PC-3 (cell line): ENCODE results near the gene C1QC. TPM values are rescaled to one million over a fixed set of nuclear protein-coding genes. Genes with fewer than 3 reads are reported as not detected.

ENCODE experiments used
- ATAC-seq: fragments of 200-7000 bp; cut with Tn5 transposase; 2 replicates; pipeline ENCODE4 v1.9.1; 2020; ENCODE audit warnings: mild to moderate bottlenecking, moderate library complexity
- BruUV-seq: library from RNA; stranded (reverse); fragments of 400-500 nt; replicated peaks from 2 replicates; lab custom pipeline; 2021; lab: Mats Ljungman, UMichigan
- CTCF ChIA-PET: fragments of 300-600 bp; sonication (Branson Sonifier 250); formaldehyde crosslinking; loops from one replicate; lab custom pipeline; 2022; ENCODE audit warnings: antibody characterized with exemption; lab: Charles Lee
- POLR2A ChIA-PET: fragments of 300-600 bp; sonication (Branson Sonifier 250); formaldehyde crosslinking; loops from one replicate; lab custom pipeline; 2022; ENCODE audit warnings: antibody characterized with exemption; ENCODE audit not compliant: unreplicated experiment; lab: Charles Lee
- DNase-seq: peaks from one replicate; pipeline ENCODE4 v3.0.0-alpha.2; 2015
- H2AFZ ChIP-seq: fragments of 300-600 bp; sonication (generic); 2 replicates; pipeline ENCODE4 v1.6.0; 2016; ENCODE audit warnings: antibody characterized with exemption, low read length
- H3F3A ChIP-seq: fragments of 300-600 bp; sonication (generic); one replicate; pipeline ENCODE4 v1.6.0; 2017; ENCODE audit warnings: antibody characterized with exemption, low read length, control low read depth, mild to moderate bottlenecking; ENCODE audit not compliant: unreplicated experiment
- H3K27ac ChIP-seq: fragments of 300-600 bp; sonication (generic); 2 replicates; pipeline ENCODE4 v1.5.1; 2016; ENCODE audit warnings: mild to moderate bottlenecking, low read length
- H3K27me3 ChIP-seq: fragments of 300-600 bp; sonication (generic); 2 replicates; pipeline ENCODE4 v1.6.1; 2016; ENCODE audit warnings: low read length, mixed read lengths
- H3K36me3 ChIP-seq: fragments of 300-600 bp; sonication (generic); 2 replicates; pipeline ENCODE4 v1.6.1; 2016; ENCODE audit warnings: low read depth, mixed run types, low read length, mixed read lengths
- H3K4me1 ChIP-seq: fragments of 300-600 bp; sonication (generic); 2 replicates; pipeline ENCODE4 v1.5.1; 2016; ENCODE audit warnings: low read length; ENCODE audit not compliant: insufficient read depth
- H3K4me2 ChIP-seq: fragments of 300-600 bp; sonication (generic); 2 replicates; pipeline ENCODE4 v1.6.0; 2016; ENCODE audit warnings: low read length
- H3K4me3 ChIP-seq: fragments of 300-600 bp; sonication (generic); 2 replicates; pipeline ENCODE4 v1.5.1; 2016; ENCODE audit warnings: mild to moderate bottlenecking, low read length, mixed read lengths
- H3K79me2 ChIP-seq: fragments of 300-600 bp; sonication (generic); 2 replicates; pipeline ENCODE4 v1.6.1; 2017; ENCODE audit warnings: low read length, mixed read lengths
- H3K9ac ChIP-seq: fragments of 300-600 bp; sonication (generic); 2 replicates; pipeline ENCODE4 v1.6.0; 2016; ENCODE audit warnings: mild to moderate bottlenecking, low read length
- H3K9me2 ChIP-seq: fragments of 300-600 bp; sonication (generic); replicated peaks from 2 replicates; pipeline ENCODE4 v1.6.1; 2016; ENCODE audit warnings: mixed run types, low read length, mixed read lengths
- H3K9me3 ChIP-seq: fragments of 300-600 bp; sonication (generic); 2 replicates; pipeline ENCODE4 v1.6.1; 2016; ENCODE audit warnings: low read length, mixed read lengths
- H4K20me1 ChIP-seq: fragments of 300-600 bp; sonication (generic); 2 replicates; pipeline ENCODE4 v1.6.1; 2016; ENCODE audit warnings: low read length, mixed read lengths
- EZH2 ChIP-seq: fragments of 300-600 bp; sonication (generic); IDR thresholded peaks from one replicate; pipeline ENCODE4 v1.6.1; 2017; ENCODE audit warnings: antibody characterized with exemption, mild to moderate bottlenecking, low read length; ENCODE audit not compliant: unreplicated experiment
- EZH2phosphoT487 ChIP-seq: fragments of 300-600 bp; sonication (generic); IDR thresholded peaks from 2 replicates; pipeline ENCODE4 v1.6.1; 2018; ENCODE audit warnings: mild to moderate bottlenecking, antibody characterized with exemption, low read length, borderline replicate concordance
- intact Hi-C: fragments of 100-400 bp; cut with micrococcal nuclease; formaldehyde crosslinking; loops from 2 replicates; pipeline ENCODE4 v1.9.0; 2023
- total RNA-seq: library from RNA; depleted of rRNA; stranded (reverse); fragments of >200 nt; gene quantifications from 2 replicates; pipeline ENCODE4 v1.2.3, GENCODE V29; 2014
- TF ChIP-seq, protein P1 (sequence below): fragments of 300-600 bp; sonication (generic); conservative IDR thresholded peaks from 2 replicates; pipeline ENCODE4 v1.5.1; 2017; ENCODE audit warnings: antibody characterized with exemption, low read depth, mild to moderate bottlenecking, low read length

C1QC gene
- total RNA-seq, 1 experiment from 2014 or later, result not detected

DNA sequence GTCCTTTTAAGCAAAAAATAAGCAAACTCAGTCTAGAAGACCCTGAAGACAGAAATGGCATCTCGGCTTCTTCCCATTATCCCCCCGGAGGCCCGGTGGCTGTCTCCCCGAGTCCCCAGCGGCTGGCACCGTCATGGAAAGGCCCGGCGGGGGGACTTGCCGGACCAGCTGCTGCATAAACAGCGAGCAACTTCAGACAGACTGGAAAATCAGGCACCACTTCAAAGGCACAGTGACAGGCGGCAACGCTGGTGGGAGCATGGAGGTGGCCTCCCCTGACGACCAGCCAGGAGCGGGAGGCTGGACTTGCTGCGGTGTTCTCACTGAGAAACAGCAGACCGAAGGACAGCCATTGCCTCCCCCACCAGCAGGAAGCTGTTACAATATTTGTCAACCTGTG, 25.4 kb upstream of the C1QC start:
- Histone ChIP-seq H3K27me3 (peaks cover 55% of the 10 kb centered on the region), H3K36me3 (no peaks in the 10 kb centered on the region), H3K9me2 (no peaks in the 10 kb centered on the region), H3K4me2 (no peak overlapping the region), H3K9ac (no peak overlapping the region), H3K79me2 (no peaks in the 10 kb centered on the region), H3K27ac (no peak overlapping the region), H3K4me3 (no peak overlapping the region), H3K4me1 (no peaks in the 10 kb centered on the region), H3K9me3 (no peaks in the 10 kb centered on the region), H4K20me1 (no peaks in the 10 kb centered on the region), H2AFZ (no peak overlapping the region), H3F3A (no peaks in the 10 kb centered on the region)
- DNase-seq, result no peak
- BruUV-seq, result no TSS peak
- TF ChIP-seq EZH2, result no peak
- CTCF ChIA-PET, result no interaction called here
- intact Hi-C loops, result no loop called here
- POLR2A ChIA-PET, result no interaction called here
- no peak for ATAC-seq

GRCh38 chr1:22619252-22619651, 24.2 kb upstream of the C1QC start:
- Histone ChIP-seq H3K79me2 (no peaks in the 10 kb centered on the region), H3F3A (no peaks in the 10 kb centered on the region), H3K4me3 (no peak overlapping the region), H2AFZ (no peak overlapping the region), H4K20me1 (no peaks in the 10 kb centered on the region), H3K9ac (no peak overlapping the region), H3K36me3 (no peaks in the 10 kb centered on the region), H3K4me2 (no peak overlapping the region), H3K27me3 (peaks cover 55% of the 10 kb centered on the region), H3K9me2 (no peaks in the 10 kb centered on the region), H3K9me3 (no peaks in the 10 kb centered on the region), H3K27ac (no peak overlapping the region), H3K4me1 (no peaks in the 10 kb centered on the region)
- intact Hi-C loops, result no loop called here
- BruUV-seq, result no TSS peak
- ATAC-seq (no peak), DNase-seq (no peak)
- ChIA-PET CTCF (no interaction called here), POLR2A (no interaction called here)
- no peak for TF ChIP-seq EZH2
- no peak for TF ChIP-seq EZH2phosphoT487
- TF ChIP-seq, protein P1, sequence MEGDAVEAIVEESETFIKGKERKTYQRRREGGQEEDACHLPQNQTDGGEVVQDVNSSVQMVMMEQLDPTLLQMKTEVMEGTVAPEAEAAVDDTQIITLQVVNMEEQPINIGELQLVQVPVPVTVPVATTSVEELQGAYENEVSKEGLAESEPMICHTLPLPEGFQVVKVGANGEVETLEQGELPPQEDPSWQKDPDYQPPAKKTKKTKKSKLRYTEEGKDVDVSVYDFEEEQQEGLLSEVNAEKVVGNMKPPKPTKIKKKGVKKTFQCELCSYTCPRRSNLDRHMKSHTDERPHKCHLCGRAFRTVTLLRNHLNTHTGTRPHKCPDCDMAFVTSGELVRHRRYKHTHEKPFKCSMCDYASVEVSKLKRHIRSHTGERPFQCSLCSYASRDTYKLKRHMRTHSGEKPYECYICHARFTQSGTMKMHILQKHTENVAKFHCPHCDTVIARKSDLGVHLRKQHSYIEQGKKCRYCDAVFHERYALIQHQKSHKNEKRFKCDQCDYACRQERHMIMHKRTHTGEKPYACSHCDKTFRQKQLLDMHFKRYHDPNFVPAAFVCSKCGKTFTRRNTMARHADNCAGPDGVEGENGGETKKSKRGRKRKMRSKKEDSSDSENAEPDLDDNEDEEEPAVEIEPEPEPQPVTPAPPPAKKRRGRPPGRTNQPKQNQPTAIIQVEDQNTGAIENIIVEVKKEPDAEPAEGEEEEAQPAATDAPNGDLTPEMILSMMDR, result no peak

GRCh38 chr1:22619798-22620197, 23.6 kb upstream of the C1QC start:
- CTCF ChIA-PET, result no interaction called here
- Histone ChIP-seq H3K36me3 (no peaks in the 10 kb centered on the region), H3K9me2 (no peaks in the 10 kb centered on the region), H4K20me1 (no peaks in the 10 kb centered on the region), H3K9me3 (no peaks in the 10 kb centered on the region), H3K27me3 (peaks cover 50% of the 10 kb centered on the region), H3K4me2 (no peak overlapping the region), H3F3A (no peaks in the 10 kb centered on the region), H3K9ac (no peak overlapping the region), H3K27ac (no peak overlapping the region), H3K79me2 (no peaks in the 10 kb centered on the region), H3K4me3 (no peak overlapping the region), H3K4me1 (no peaks in the 10 kb centered on the region), H2AFZ (no peak overlapping the region)
- BruUV-seq, result no TSS peak
- DNase-seq (no peak), ATAC-seq (no peak)
- TF ChIP-seq EZH2, result no peak
- TF ChIP-seq, protein P1, result no peak
- TF ChIP-seq EZH2phosphoT487, result no peak
- intact Hi-C loops, result no loop called here
- POLR2A ChIA-PET, result no interaction called here
